OCI-LY7 (cell line): ENCODE measurements around the gene PIGZ.

ENCODE experiments used
- CTCF ChIP-seq: fragments of 200-600 bp; sonication (generic); conservative IDR thresholded peaks from 2 replicates; pipeline ENCODE4 v1.5.1; 2014; ENCODE audit warnings: mild to moderate bottlenecking, antibody characterized with exemption, low read length, moderate library complexity, mixed read lengths
- EZH2phosphoT487 ChIP-seq: fragments of 200-600 bp; sonication (generic); IDR thresholded peaks from 2 replicates; pipeline ENCODE4 v1.6.1; 2018; ENCODE audit warnings: low read depth, borderline replicate concordance, mild to moderate bottlenecking, mixed run types, antibody characterized with exemption, low read length, moderate library complexity, mixed read lengths

GRCh38 chr3:196969134-196969659 is 564 bp upstream of the PIGZ start:
- no peak for TF ChIP-seq CTCF
- no peak for TF ChIP-seq EZH2phosphoT487
